ENCODE data around the gene IQSEC1.

The IQSEC1 gene

DNA sequence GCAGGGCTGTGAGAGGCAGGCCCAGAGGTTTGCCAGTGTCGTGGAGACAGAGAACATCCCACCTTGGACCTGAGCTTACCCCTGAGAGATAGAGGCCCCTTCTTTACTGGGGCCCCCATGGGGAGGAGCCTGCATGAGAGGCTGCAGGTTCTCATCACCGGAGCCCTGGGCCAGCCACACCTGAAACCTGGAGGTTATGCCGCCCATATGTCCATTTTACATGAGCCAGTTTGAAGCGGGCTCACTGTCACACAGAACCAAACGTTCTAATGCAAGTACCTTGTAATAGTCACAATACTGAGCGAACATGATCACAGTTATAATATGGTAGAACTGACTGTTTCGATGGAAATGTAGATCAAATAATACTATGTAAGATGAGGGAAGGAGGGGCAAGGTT, 6.3 kb upstream of the IQSEC1 start:
- TF ChIP-seq, protein P1, sequence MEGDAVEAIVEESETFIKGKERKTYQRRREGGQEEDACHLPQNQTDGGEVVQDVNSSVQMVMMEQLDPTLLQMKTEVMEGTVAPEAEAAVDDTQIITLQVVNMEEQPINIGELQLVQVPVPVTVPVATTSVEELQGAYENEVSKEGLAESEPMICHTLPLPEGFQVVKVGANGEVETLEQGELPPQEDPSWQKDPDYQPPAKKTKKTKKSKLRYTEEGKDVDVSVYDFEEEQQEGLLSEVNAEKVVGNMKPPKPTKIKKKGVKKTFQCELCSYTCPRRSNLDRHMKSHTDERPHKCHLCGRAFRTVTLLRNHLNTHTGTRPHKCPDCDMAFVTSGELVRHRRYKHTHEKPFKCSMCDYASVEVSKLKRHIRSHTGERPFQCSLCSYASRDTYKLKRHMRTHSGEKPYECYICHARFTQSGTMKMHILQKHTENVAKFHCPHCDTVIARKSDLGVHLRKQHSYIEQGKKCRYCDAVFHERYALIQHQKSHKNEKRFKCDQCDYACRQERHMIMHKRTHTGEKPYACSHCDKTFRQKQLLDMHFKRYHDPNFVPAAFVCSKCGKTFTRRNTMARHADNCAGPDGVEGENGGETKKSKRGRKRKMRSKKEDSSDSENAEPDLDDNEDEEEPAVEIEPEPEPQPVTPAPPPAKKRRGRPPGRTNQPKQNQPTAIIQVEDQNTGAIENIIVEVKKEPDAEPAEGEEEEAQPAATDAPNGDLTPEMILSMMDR (IDR thresholded peaks at IDR 0.05): no peak
- Mint-ChIP-seq H3K4me3 (no peak overlapping the region), H3K4me1 (peaks cover 29% of the 10 kb centered on the region), H3K27ac (no peak overlapping the region), H3K9me3 (no peaks in the 10 kb centered on the region), H3K36me3 (ENCODE audit: low read depth) (no peaks in the 10 kb centered on the region), H3K27me3 (ENCODE audit: low read depth, poor library complexity) (peaks cover 65% of the 10 kb centered on the region)
- no peak for DNase-seq

DNA sequence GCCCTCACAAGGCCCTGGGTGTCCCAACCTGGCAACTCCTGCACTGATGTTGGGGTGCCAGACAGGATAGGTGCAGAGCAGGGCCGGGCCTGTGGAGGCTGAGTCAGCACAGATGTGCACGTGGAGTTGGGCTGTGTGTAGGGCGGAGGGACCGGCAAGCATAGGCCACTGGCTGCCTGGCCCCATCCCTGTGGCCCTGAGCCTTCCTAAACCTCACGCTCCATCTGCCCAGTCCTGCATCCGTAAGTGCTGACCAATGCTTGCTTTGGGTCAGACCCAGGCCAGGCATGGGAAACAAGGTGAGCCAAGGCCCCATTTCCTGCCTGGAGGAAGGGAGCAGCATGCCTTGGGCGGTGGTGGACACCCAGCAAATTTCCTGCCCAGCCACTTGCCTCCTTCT, 5.8 kb upstream of the IQSEC1 start:
- TF ChIP-seq, protein P1 (IDR thresholded peaks at IDR 0.05): no peak
- Mint-ChIP-seq H3K4me1 (peaks cover 34% of the 10 kb centered on the region), H3K36me3 (ENCODE audit: low read depth) (no peaks in the 10 kb centered on the region), H3K4me3 (no peak overlapping the region), H3K27ac (no peak overlapping the region), H3K9me3 (no peaks in the 10 kb centered on the region), H3K27me3 (ENCODE audit: low read depth, poor library complexity) (peaks cover 70% of the 10 kb centered on the region)
- DNase-seq: no peak

DNA sequence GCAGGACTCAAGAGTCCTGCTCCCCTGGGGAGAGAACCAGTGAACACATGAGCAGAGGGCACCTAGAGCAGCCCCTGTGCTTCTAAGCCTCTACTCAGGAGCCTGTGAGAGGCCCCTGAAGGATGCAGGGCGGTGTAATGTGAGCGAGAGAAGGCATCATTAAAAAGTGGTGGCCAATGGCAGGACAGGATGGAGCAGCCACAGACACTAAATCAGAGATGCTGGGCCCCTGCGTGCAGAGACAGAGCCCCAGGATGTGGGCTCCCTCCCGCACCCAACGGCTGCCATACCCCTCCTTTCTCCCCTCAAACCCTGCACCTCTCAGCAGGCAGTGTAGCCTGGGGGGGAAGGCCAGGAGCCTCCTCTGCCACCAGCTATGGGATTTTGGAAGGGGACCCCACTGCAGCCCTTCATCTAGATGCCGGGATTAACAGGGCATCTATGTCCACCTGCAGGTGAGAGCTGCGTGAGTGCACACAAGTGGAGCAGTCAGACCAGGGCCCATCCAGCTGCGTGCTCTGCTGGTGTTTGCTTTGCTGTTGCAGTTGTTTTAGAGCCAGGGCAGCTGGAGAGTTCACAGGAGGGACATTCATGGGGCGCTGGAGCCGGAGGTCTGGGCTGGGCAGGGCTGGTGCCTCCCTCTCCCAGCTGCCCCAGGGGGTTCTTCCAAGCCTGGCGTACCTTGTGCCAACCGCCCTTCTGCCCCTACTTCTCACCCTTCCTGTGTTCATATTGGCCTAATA, 5.1 kb upstream of the IQSEC1 start:
- TF ChIP-seq, protein P1 (IDR thresholded peaks at IDR 0.05): no peak
- H3K4me3 Mint-ChIP-seq: no peak overlapping the region
- H3K36me3 Mint-ChIP-seq (ENCODE audit: low read depth): no peaks in the 10 kb centered on the region
- H3K4me1 Mint-ChIP-seq: peaks cover 38% of the 10 kb centered on the region
- DNase-seq: no peak
- no peaks in the 10 kb centered on the region for H3K9me3 Mint-ChIP-seq
- no peak overlapping the region for H3K27ac Mint-ChIP-seq
- peaks cover 74% of the 10 kb centered on the region for H3K27me3 Mint-ChIP-seq (ENCODE audit: low read depth, poor library complexity)

DNA sequence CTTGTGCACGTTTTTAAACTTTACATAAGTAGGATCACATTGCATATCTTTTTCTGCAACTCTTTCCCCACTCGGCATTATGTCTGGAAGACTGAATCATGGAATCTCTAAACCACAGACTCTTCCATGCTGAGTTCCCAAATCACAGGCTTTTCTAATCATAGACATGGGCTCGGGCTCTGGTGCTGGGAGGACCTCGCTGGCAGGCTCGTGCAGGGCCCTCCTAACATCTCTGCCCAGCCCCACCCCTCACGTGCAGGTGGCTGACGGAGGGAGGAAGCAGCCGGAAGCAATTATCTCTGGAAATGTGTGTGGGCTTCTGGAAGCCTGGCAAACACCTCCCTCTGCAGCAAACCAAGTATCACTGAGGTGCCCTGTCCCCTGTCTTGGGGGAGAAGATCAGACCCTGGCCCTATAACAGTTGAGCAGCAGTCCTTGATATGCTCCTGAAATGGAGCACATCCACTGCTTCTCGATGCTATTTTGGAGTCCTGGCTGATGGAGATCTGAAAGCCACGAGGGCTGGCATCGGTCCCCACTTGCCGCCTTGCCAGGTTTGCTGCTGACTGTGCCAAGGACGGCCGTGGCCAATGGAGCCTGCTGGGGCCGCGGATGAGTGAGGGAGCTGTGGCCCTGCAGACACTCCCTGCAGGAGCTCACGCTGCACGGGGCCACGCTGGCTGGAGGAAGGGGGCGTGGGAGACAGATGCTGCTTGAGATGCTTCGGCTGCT, 4.4 kb upstream of the IQSEC1 start:
- Mint-ChIP-seq H3K4me3 (no peak overlapping the region), H3K4me1 (peaks cover 39% of the 10 kb centered on the region), H3K36me3 (ENCODE audit: low read depth) (no peaks in the 10 kb centered on the region), H3K9me3 (no peaks in the 10 kb centered on the region), H3K27ac (no peak overlapping the region), H3K27me3 (ENCODE audit: low read depth, poor library complexity) (peaks cover 79% of the 10 kb centered on the region)
- TF ChIP-seq, protein P1 (IDR thresholded peaks at IDR 0.05): no peak
- no peak for DNase-seq

DNA sequence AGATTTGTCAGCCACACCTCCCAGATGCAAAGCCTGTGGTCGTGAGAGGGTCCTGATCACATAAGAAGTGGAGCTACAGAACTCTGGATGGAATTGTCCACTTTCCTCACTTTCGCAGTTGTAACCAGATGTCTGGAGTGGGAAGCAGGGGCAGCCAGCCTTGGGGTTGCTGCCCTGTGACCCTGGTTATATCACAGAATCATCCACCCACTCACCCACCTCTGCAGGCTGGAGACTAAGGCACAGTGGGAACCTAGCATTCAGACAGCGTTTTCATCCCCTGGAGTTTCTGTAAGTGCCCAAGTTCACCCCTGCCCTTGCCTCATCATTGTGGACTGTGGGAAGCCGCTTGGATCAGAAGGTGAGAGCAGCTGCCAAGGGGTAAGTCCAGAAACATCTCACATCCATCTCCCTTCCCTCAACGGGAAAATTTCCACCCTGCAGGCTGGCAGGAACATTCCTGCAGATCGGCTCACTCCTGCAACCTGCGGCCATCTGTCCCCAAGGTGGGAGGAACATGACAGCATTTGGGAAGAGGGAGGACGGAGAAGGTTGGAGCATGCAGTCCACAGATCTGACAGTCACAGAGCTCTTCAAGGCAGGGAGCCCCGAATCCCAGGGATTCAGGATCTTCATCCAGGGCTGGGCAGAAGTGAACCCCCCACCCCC, 2.9 kb upstream of the IQSEC1 start:
- peaks cover 38% of the 10 kb centered on the region for H3K4me1 Mint-ChIP-seq
- no peaks in the 10 kb centered on the region for H3K36me3 Mint-ChIP-seq (ENCODE audit: low read depth)
- no peak overlapping the region for H3K4me3 Mint-ChIP-seq
- H3K9me3 Mint-ChIP-seq: no peaks in the 10 kb centered on the region
- DNase-seq: no peak
- TF ChIP-seq, protein P1 (IDR thresholded peaks at IDR 0.05): no peak
- peaks cover 94% of the 10 kb centered on the region for H3K27me3 Mint-ChIP-seq (ENCODE audit: low read depth, poor library complexity)
- H3K27ac Mint-ChIP-seq: no peak overlapping the region

All from nephron progenitor cell (in vitro differentiated cells).